Peyer's patch (tissue), 4 donors: ENCODE measurements around the gene GPR108.

ENCODE experiments used
- CTCF ChIP-seq, 6 experiments: fragments of 450-650 bp in 4 of 6; fragments of 200-600 bp in 2 of 6; sonication (generic) in 1 of 6; IDR thresholded peaks; one replicate each; pipeline ENCODE4 v1.5.1; 2017 to 2019; ENCODE audit warnings: antibody characterized with exemption in 6 of 6, mild to moderate bottlenecking in 3 of 6, moderate library complexity in 1 of 6
- POLR2A ChIP-seq, 2 donors: fragments of 450-650 bp; IDR thresholded peaks; one replicate each; pipeline ENCODE4 v1.5.1; 2017; ENCODE audit warnings: antibody characterized with exemption in 2 of 2, mild to moderate bottlenecking in 2 of 2, moderate library complexity in 2 of 2

GRCh38 chr19:6685482-6685881 is 51.9 kb downstream of the GPR108 start:
- TF ChIP-seq CTCF (IDR thresholded peaks at IDR 0.05), result no peak
- no peak for TF ChIP-seq POLR2A (IDR thresholded peaks at IDR 0.05)
